Astrocyte of the spinal cord (primary cell): ENCODE data around the gene ACER2.

ENCODE experiments used
- DNase-seq: peaks from one replicate; pipeline ENCODE4 v3.0.0; 2011; ENCODE audit warnings: low read depth, low spot score
- H3K4me3 ChIP-seq: 2 replicates; pipeline ENCODE4 v1.5.1; 2011; ENCODE audit warnings: low read depth, mild to moderate bottlenecking, low read length, moderate library complexity
- in situ Hi-C: cut with HindIII; loops from 2 replicates; pipeline ENCODE4 v1.10.0; 2017; ENCODE audit warnings: low sequenced_read_pairs
- TF ChIP-seq, protein P1 (sequence below): IDR thresholded peaks from 2 replicates; pipeline ENCODE4 v1.5.1; 2012; ENCODE audit warnings: low read depth, mild to moderate bottlenecking, low read length, inconsistent platforms

Gene ACER2

DNA sequence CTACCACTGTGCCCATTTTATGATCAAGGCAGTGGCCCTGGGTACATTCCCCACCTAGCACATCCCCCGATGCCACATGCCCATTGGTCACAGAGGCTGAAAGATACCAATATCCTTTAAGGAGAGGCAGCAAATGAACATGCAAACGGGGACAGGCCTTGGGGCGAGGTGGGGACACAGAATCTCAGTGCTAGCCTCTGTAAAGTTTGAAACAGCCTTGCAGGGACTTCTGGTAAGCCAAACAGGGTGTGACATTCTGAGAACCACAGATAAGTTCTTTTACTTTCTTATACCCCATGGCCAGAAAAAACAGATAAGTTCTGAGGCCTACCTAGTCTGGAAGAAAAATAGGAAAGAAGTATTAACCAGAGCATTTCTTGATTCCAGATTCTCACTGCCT, 60.5 kb downstream of the ACER2 start:
- TF ChIP-seq, protein P1, sequence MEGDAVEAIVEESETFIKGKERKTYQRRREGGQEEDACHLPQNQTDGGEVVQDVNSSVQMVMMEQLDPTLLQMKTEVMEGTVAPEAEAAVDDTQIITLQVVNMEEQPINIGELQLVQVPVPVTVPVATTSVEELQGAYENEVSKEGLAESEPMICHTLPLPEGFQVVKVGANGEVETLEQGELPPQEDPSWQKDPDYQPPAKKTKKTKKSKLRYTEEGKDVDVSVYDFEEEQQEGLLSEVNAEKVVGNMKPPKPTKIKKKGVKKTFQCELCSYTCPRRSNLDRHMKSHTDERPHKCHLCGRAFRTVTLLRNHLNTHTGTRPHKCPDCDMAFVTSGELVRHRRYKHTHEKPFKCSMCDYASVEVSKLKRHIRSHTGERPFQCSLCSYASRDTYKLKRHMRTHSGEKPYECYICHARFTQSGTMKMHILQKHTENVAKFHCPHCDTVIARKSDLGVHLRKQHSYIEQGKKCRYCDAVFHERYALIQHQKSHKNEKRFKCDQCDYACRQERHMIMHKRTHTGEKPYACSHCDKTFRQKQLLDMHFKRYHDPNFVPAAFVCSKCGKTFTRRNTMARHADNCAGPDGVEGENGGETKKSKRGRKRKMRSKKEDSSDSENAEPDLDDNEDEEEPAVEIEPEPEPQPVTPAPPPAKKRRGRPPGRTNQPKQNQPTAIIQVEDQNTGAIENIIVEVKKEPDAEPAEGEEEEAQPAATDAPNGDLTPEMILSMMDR: no peak
- H3K4me3 ChIP-seq: no peak overlapping the region
- no peak for DNase-seq
- in situ Hi-C loops: no loop called here

DNA sequence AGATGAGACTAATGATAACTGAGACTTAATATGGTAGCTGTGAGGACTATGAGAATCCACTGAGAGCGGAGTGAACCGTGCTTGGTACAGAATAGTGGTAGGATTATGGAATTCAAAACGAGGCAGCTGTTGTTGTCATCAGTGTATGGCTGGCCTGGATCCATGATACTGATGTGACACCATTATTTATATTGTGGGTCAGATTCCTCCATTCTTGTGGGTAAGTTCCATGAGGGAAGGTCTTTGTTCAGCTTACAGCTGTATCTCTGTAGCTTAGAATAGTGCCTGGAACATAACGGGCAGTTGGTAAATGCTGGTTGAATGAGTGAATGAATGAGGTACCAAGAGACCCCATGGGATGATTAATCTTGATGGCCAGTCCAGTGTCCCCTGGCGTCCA, 61.8 kb downstream of the ACER2 start:
- DNase-seq: no peak
- in situ Hi-C loops: no loop called here
- TF ChIP-seq, protein P1: no peak
- H3K4me3 ChIP-seq: no peak overlapping the region

DNA sequence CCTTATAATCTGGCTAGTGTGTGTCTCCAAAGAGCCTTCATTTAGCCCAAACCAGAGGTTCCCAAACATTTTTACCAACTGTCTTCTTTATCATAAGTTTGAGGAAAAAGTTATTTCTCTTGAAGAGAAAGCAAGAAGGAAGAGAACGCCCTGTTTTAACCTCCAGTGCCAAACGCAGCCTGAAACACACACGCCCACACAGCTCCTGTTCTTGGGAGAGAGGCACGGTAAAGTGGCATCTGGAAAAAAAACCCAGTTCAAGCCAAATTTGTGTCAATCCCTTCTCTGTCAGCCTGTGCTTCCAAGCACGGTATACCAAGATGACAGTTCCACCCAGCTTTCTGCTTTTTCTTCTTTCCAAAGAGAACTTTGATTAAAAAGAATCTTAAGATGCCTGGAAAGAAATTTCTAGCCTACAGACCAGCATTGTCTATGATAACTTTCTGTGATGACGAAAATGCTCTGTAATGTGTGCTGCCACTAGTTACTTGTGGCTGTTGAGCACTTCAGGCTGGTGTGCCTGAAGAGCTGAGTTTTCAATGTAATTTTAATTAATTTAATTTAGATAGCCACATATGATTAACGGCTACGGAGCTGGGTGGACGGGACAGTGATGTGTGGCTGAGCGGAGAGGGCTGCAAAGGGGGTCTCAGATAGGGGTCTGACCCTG, 62.3 kb downstream of the ACER2 start:
- no peak overlapping the region for H3K4me3 ChIP-seq
- no peak for DNase-seq
- in situ Hi-C loops: no loop called here
- TF ChIP-seq, protein P1: no peak

DNA sequence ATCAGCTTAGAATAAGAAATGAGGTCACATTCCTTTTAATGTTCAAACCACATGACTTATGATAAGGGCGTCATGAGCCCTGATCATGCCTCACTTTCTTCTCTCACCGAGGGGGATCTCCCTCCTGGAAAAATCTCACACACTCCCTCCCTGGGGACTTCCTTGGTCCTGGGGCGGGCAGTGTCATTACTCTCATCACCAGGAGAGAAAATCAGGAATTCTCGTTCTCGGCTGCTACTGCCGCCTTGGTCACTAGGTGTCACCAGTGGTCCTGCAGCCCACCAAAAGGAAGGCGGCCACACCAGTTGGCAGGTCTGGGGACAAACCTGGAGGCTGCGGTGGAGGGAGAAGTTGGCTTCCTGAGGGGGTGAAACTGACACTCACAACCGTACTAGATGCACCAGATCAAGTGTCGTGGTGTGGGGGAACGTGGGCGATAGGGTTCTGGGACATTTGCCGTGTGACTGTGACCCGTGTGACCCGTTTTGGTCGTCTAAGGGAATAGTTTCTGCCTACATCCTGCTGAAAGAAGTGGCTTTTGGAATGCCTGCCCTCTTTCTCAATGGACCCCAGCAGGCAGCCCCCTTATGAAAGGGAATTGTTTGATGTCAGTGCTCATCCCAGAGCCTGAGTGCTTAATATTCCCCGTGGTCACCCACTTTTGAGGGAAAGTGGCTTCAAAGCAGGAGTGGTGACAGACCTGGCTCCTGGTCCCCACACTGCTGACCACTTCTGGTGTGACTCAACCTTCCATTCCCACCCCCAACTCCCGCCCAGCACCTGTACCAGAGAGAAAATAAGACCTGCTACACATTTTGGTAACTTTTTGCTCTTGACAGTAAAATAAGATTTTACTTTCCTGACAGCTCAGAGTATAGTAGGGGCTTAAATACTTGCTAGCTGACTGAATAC, 63.2 kb downstream of the ACER2 start:
- peak; percentile 37 for DNase-seq
- no peak overlapping the region for H3K4me3 ChIP-seq
- TF ChIP-seq, protein P1: peak; percentile 86
- in situ Hi-C loops: no loop called here

DNA sequence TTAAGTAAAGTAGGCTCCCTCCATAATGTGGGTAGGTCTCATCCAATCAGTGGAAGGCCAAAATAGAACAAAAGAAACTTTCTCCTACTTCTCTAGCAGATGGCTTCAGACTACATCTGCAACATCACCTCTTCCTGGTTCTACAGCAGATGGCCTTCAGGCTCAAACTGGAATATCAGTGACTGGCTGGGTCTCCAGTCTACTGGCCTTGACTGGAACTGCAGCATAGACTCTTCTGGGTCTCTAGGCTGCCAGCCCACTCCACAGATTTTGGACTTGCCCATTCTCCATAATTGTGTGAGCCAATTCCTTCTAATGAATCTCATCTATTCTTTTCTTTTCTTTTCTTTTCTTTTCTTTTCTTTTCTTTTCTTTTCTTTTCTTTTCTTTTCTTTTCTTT, 64.8 kb downstream of the ACER2 start:
- in situ Hi-C loops: no loop called here
- TF ChIP-seq, protein P1: no peak
- no peak for DNase-seq
- no peak overlapping the region for H3K4me3 ChIP-seq

DNA sequence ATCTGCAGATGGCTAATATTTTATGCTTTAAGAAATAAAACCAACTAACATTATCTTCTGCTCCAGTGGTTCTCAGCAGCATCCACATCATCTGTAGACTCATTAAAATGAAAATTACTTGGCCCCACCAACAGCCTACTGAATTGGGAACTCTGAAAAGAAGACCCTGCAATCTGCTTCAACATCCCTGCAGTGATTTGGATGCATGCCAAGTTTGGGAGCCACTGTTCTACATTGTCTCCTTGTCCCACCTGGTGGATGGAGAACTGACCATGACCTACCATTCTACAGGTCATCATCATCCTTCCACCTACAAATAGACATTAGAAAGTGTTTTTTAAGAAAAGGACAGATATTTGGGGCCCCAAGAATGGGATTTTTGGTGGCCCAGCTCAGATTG, 71.1 kb downstream of the ACER2 start:
- TF ChIP-seq, protein P1: no peak
- DNase-seq: no peak
- in situ Hi-C loops: no loop called here
- no peak overlapping the region for H3K4me3 ChIP-seq
